HL-60 (cell line): ENCODE results near the gene APBB2.

Experiments used
- POLR2AphosphoS5 ChIP-seq: IDR thresholded peaks from 2 replicates; pipeline ENCODE4 v1.6.1; 2012; ENCODE audit warnings: low read depth
- REST ChIP-seq: IDR thresholded peaks from 2 replicates; pipeline ENCODE4 v1.6.1; 2012; ENCODE audit warnings: low read depth; ENCODE audit not compliant: insufficient replicate concordance
- TF ChIP-seq, protein P1 (sequence below): IDR thresholded peaks from one replicate; pipeline ENCODE4 v1.5.1; 2011; ENCODE audit warnings: low read length, control low read depth, inconsistent platforms; ENCODE audit not compliant: insufficient read depth

GRCh38 chr4:41039317-41039716, 175.0 kb downstream of the APBB2 start:
- TF ChIP-seq, protein P1, sequence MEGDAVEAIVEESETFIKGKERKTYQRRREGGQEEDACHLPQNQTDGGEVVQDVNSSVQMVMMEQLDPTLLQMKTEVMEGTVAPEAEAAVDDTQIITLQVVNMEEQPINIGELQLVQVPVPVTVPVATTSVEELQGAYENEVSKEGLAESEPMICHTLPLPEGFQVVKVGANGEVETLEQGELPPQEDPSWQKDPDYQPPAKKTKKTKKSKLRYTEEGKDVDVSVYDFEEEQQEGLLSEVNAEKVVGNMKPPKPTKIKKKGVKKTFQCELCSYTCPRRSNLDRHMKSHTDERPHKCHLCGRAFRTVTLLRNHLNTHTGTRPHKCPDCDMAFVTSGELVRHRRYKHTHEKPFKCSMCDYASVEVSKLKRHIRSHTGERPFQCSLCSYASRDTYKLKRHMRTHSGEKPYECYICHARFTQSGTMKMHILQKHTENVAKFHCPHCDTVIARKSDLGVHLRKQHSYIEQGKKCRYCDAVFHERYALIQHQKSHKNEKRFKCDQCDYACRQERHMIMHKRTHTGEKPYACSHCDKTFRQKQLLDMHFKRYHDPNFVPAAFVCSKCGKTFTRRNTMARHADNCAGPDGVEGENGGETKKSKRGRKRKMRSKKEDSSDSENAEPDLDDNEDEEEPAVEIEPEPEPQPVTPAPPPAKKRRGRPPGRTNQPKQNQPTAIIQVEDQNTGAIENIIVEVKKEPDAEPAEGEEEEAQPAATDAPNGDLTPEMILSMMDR: no peak
- TF ChIP-seq REST (no peak), POLR2AphosphoS5 (no peak)
